Measurements from ENCODE around the gene IKZF1. TPM values are rescaled to one million over a fixed set of nuclear protein-coding genes. Genes with fewer than 3 reads are reported as not detected.

IKZF1 gene
- total RNA-seq, 1 donor from 2014 or later: under 0.01 TPM

- no peak for DNase-seq (ENCODE audit: low read depth, low spot score)
Measured at GRCh38 chr7:50371551-50372021, 67.1 kb downstream of the IKZF1 start.

DNA sequence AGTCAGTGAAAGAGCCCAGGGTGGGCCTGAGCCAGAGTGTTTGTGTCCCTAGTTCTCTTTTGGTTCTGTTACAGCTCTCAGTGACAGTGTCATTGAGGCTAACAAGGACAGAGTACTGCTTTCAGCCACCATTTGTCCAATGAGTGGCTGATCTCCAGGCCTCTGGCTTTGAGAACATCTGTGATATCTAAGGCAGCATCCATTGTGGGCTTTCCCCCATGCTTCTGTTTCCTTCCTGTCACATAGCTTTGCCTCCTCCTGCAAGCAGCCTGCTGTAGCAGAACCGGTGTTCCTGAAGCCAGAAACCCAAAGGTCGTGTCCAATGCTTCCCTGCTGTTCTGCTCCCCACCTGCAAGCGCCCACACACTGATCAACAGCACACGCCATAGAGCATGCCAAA, 68.4 kb downstream of the IKZF1 start:
- no peak for DNase-seq (ENCODE audit: low read depth, low spot score)

- DNase-seq (ENCODE audit: low read depth, low spot score): no peak
Measured at GRCh38 chr7:50376056-50376820, 71.7 kb downstream of the IKZF1 start.

DNA sequence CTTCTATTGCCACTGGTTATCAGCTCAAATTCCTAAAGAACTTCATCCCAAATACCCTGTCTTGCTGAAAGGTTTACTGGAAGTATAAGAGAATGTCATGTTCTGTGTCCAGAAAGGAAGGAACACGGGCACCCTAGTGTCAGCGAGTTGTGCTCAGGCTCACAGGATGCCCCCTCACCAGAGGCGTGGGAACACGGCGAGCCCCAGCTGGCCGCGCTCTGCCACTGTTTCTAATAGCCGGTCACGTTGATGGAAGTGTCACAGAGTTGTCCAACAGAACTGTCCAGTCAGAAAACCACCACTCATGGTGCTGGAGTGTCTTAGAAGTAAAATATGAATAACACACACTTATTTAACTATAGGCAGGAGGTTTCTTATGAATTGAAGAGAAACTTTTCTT, 72.8 kb downstream of the IKZF1 start:
- DNase-seq (ENCODE audit: low read depth, low spot score): no peak

DNA sequence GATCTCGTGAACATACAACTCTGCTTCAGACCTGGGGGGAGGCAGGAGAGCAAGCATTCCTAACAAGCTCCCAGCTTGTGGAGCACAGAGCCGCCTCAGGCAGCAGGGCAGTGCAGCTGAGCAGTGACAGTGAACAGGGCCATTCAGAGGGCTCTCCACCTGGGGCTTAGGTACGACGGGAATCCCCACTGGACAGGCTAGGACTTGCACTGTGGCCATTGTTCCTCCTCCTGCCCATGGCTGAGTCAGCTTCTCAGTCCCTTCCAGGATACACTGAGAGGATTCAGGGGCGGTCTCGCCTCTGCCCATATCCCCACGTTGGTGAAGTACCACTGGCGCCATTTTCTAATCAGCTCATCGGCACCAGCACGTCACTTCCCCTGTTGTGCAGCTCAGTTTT, 74.6 kb downstream of the IKZF1 start:
- DNase-seq (ENCODE audit: low read depth, low spot score): no peak

- DNase-seq (ENCODE audit: low read depth, low spot score): no peak
Measured at GRCh38 chr7:50379539-50379938, 75.0 kb downstream of the IKZF1 start.

- no peak for DNase-seq (ENCODE audit: low read depth, low spot score)
Measured at GRCh38 chr7:50382455-50382854, 77.9 kb downstream of the IKZF1 start.

DNA sequence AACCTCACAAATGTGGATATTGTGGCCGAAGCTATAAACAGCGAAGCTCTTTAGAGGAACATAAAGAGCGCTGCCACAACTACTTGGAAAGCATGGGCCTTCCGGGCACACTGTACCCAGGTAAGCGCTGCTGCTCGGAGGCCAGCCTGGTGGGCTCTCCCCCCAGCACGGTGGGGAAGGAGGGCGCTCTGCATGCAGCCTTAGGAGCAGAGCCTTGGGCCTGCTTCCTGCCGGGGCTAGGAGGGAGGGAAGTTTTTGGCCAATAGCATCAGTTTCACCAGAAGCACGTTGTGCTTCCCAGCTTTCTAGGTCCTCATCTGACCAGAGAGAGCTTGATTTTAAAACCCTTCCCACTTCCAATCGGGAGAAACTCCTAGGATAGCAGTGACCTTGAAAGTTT, 82.8 kb downstream of the IKZF1 start:
- DNase-seq (ENCODE audit: low read depth, low spot score): no peak

GRCh38 chr7:50389961-50390360, 85.4 kb downstream of the IKZF1 start:
- no peak for DNase-seq (ENCODE audit: low read depth, low spot score)

DNA sequence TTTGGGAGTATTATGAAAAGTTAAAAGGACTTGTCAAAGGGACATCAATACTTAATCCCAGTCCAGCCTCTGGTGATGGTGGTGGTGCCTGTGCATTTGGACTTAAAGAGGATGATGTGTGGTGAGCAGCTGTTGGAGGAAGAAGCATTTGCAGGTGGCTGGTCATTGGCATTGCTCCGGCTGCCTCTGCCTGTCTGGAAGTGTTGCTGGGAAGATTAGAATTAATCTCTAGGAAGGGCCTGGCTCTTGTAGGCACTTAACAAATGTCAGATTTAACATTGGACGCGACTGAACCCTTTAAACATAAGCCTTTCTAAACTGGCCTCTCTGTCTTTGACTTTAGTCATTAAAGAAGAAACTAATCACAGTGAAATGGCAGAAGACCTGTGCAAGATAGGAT, 86.9 kb downstream of the IKZF1 start:
- no peak for DNase-seq (ENCODE audit: low read depth, low spot score)

- DNase-seq (ENCODE audit: low read depth, low spot score): no peak
Measured at GRCh38 chr7:50393076-50393475, 88.6 kb downstream of the IKZF1 start.

DNA sequence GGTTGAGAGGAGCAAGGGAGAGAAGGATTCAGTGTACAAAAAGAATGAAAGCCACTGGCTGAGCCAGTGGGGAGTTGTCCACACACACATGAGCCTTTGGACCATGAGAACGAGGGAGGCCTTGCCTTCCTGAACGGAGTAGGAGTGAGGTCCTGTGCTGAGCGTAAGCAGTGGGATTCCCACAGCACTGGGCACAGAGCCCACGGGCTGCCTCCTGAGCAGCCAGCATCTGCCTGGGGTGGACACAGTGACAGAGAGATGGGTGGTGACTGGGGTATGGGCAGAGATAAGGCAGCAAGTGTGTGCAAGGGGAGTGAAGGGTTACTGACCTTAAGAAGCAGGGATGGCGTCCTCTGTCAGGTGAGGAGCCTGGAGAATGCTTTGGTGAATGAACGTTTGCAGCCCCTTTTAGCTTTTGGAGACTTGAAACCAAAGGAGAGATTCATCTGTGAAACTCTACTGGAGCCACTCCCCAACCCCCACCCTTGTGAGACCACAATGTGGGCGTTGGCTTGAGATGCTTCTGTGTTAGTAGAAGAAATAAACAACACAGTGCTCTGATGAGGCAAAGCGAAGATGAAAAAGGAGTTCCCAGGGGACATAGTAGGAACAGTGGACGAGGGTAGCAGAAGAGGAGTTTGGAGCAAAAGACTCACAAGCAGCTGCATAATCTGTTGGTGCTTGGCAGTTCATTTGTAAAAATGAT, 89.2 kb downstream of the IKZF1 start:
- DNase-seq (ENCODE audit: low read depth, low spot score): no peak

- no peak for DNase-seq (ENCODE audit: low read depth, low spot score)
Measured at GRCh38 chr7:50394315-50394714, 89.8 kb downstream of the IKZF1 start.

DNA sequence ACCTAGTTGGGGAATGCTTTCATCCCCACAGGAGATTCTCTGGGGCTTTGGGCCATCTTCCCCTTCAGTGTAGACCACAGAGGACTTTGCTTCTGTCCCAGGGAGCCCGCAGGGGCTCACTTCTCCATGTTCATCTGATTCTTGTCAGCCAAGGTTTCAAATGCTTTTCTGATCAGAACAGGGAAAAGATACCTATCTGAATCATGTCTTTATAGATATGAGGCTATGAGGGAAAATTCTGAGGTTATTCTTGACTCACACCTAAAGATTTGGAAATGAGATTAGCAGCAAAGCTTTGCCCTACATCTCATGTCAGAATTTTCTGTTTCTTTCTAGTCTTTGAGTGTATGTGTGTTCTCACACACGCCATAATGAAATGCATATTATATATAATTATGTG, 92.3 kb downstream of the IKZF1 start:
- no peak for DNase-seq (ENCODE audit: low read depth, low spot score)

GRCh38 chr7:50397320-50397970, 92.9 kb downstream of the IKZF1 start:
- DNase-seq (ENCODE audit: low read depth, low spot score): no peak

GRCh38 chr7:50397971-50398324, 93.4 kb downstream of the IKZF1 start:
- no peak for DNase-seq (ENCODE audit: low read depth, low spot score)

GRCh38 chr7:50399206-50399605, 94.7 kb downstream of the IKZF1 start:
- DNase-seq (ENCODE audit: low read depth, low spot score): no peak

- DNase-seq (ENCODE audit: low read depth, low spot score): no peak
Measured at GRCh38 chr7:50399635-50400034, 95.1 kb downstream of the IKZF1 start.

DNA sequence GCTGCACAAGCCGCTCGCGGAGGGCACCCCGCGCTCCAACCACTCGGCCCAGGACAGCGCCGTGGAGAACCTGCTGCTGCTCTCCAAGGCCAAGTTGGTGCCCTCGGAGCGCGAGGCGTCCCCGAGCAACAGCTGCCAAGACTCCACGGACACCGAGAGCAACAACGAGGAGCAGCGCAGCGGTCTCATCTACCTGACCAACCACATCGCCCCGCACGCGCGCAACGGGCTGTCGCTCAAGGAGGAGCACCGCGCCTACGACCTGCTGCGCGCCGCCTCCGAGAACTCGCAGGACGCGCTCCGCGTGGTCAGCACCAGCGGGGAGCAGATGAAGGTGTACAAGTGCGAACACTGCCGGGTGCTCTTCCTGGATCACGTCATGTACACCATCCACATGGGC, 95.6 kb downstream of the IKZF1 start:
- no peak for DNase-seq (ENCODE audit: low read depth, low spot score)

GRCh38 chr7:50404392-50404791, 99.9 kb downstream of the IKZF1 start:
- no peak for DNase-seq (ENCODE audit: low read depth, low spot score)

DNA sequence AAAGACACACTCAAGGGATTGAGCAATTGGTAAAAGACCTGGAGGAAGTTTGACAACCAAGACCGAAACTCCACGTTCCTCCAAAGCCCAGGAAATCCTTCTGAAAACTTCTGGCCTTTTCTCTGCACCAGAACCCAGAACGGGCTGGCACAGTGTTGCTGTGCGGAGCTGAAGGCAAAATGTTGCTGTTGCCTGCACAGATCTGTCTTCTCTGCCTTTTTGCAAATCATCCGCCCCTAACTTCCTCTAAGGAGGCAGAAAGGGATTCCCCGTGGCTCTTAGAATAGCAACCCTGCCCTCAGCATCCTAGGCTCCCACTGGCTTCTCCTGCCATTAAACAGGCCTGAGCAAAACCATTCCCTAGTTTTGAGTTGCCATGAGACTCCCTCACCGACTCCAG, 100.7 kb downstream of the IKZF1 start:
- no peak for DNase-seq (ENCODE audit: low read depth, low spot score)

DNA sequence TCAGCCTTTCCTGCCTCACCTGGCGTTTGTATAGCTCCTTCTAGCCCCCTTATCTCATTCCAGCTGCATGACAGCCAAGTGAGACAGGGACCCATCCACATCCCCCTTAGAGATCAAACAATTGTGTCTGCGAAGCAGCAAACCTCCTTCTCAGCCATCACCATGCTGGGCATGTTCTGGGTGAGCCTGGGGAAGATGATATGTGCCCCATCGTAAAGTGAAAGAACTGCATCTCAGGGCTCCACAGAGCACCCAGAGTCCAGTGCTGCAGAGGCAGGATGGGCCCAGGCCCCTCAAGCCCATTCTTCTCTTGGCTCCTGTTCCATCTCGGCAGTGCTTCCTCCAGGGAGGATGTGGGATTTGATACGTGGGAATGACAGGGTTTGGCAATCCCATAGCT, 102.4 kb downstream of the IKZF1 start:
- DNase-seq (ENCODE audit: low read depth, low spot score): no peak

Data from pulmonary artery endothelial cell (primary cell).